Muscle of leg (tissue), 11 donors: ENCODE measurements around the gene PLGRKT. TPM values are rescaled to one million over a fixed set of nuclear protein-coding genes. Genes with fewer than 3 reads are reported as not detected.

Experiments
- DNase-seq: peaks from one replicate; pipeline ENCODE4 v3.0.0; 2013
- H3K27ac ChIP-seq: one replicate; pipeline ENCODE4 v1.5.1; 2013; ENCODE audit warnings: mild to moderate bottlenecking, low read length, control low read depth
- H3K27me3 ChIP-seq: one replicate; pipeline ENCODE4 v1.6.1; 2013; ENCODE audit warnings: low read length; ENCODE audit not compliant: control insufficient read depth, insufficient read depth
- H3K36me3 ChIP-seq: one replicate; pipeline ENCODE4 v1.6.1; 2013; ENCODE audit warnings: low read length; ENCODE audit not compliant: control insufficient read depth, insufficient read depth
- H3K4me1 ChIP-seq: one replicate; pipeline ENCODE4 v1.6.1; 2013; ENCODE audit warnings: low read length; ENCODE audit not compliant: control insufficient read depth, insufficient read depth
- H3K4me3 ChIP-seq: one replicate; pipeline ENCODE4 v1.5.1; 2013; ENCODE audit warnings: low read length, control low read depth
- H3K9me3 ChIP-seq: replicated peaks from 2 replicates; pipeline ENCODE4 v1.6.1; 2013; ENCODE audit warnings: low read depth, low read length; ENCODE audit not compliant: control insufficient read depth
- WGBS: methylation state at CpG from one replicate; pipeline ENCODE4 v1.1.5; 2013; ENCODE audit warnings: missing lambda C conversion rate; ENCODE audit not compliant: insufficient coverage; 5-methylcytosine and 5-hydroxymethylcytosine counted together
- polyA plus RNA-seq, 8 donors: library from polyadenylated mRNA; unstranded; fragments of 120-200 nt; gene quantifications; one replicate each; pipeline versions ENCODE4 v1.2.1 to v1.2.3, GENCODE V29; 2013; ENCODE audit warnings: inconsistent platforms in 1 of 8, low replicate concordance in 1 of 8; ENCODE audit not compliant: insufficient read length in 8 of 8, insufficient read depth in 1 of 8
- total RNA-seq: library from RNA; stranded (reverse); fragments of 120-200 nt; gene quantifications from one replicate; pipeline ENCODE4 v1.2.4, GENCODE V29; 2013

The PLGRKT gene
- total and polyA plus RNA-seq, 9 donors, result 27.4 to 33.7 (median 30.9) TPM

- no peak for DNase-seq
- Histone ChIP-seq H3K36me3 (no peaks in the 10 kb centered on the region), H3K9me3 (no peaks in the 10 kb centered on the region), H3K4me1 (no peaks in the 10 kb centered on the region), H3K27ac (no peak overlapping the region), H3K4me3 (no peak overlapping the region), H3K27me3 (no peaks in the 10 kb centered on the region)
- WGBS, result 74% methylated on average over 2 of the region's 5 CpGs
Measured at GRCh38 chr9:5388026-5388819, 49.5 kb downstream of the PLGRKT start.

- Histone ChIP-seq H3K9me3 (no peaks in the 10 kb centered on the region), H3K27ac (no peak overlapping the region), H3K4me1 (no peaks in the 10 kb centered on the region), H3K27me3 (no peaks in the 10 kb centered on the region), H3K36me3 (no peaks in the 10 kb centered on the region), H3K4me3 (no peak overlapping the region)
- no peak for DNase-seq
Measured at GRCh38 chr9:5384436-5384835, 53.3 kb downstream of the PLGRKT start.

- no peaks in the 10 kb centered on the region for H3K36me3 ChIP-seq
- no peak for DNase-seq
- H3K27ac ChIP-seq, result no peak overlapping the region
- no peaks in the 10 kb centered on the region for H3K9me3 ChIP-seq
- H3K27me3 ChIP-seq, result no peaks in the 10 kb centered on the region
- WGBS, result 70% methylated on average over 3 of the region's 3 CpGs
- no peak overlapping the region for H3K4me3 ChIP-seq
- no peaks in the 10 kb centered on the region for H3K4me1 ChIP-seq
Measured at GRCh38 chr9:5382479-5382878, 55.2 kb downstream of the PLGRKT start.

GRCh38 chr9:5375790-5376477 lies 61.8 kb downstream of the PLGRKT start:
- Histone ChIP-seq H3K4me1 (no peaks in the 10 kb centered on the region), H3K36me3 (no peaks in the 10 kb centered on the region), H3K4me3 (no peak overlapping the region), H3K27me3 (no peaks in the 10 kb centered on the region), H3K27ac (no peak overlapping the region), H3K9me3 (no peaks in the 10 kb centered on the region)
- DNase-seq, result no peak
- 93% methylated on average over 3 of the region's 6 CpGs for WGBS

GRCh38 chr9:5375091-5375490 lies 62.6 kb downstream of the PLGRKT start:
- Histone ChIP-seq H3K4me1 (no peaks in the 10 kb centered on the region), H3K4me3 (no peak overlapping the region), H3K9me3 (no peaks in the 10 kb centered on the region), H3K36me3 (no peaks in the 10 kb centered on the region), H3K27ac (no peak overlapping the region), H3K27me3 (no peaks in the 10 kb centered on the region)
- DNase-seq, result no peak
- WGBS, result 67% methylated on average over 1 of the region's 1 CpG

GRCh38 chr9:5364294-5365024 lies 73.3 kb downstream of the PLGRKT start:
- no peaks in the 10 kb centered on the region for H3K27me3 ChIP-seq
- no CpG with 5 or more reads among the region's 3 CpGs for WGBS

GRCh38 chr9:5361326-5362010 lies 76.3 kb downstream of the PLGRKT start:
- H3K9me3 ChIP-seq, result peaks cover 2% of the 10 kb centered on the region
- H3K27ac ChIP-seq, result peak overlapping the region; percentile 59
- no CpG with 5 or more reads among the region's 3 CpGs for WGBS
- H3K4me3 ChIP-seq, result no peak overlapping the region
- DNase-seq, result peak; percentile 67
- no peaks in the 10 kb centered on the region for H3K27me3 ChIP-seq
- peaks cover 20% of the 10 kb centered on the region for H3K4me1 ChIP-seq
- H3K36me3 ChIP-seq, result peaks cover 3% of the 10 kb centered on the region

More at GRCh38 chr9:5364294-5365024, 73.3 kb downstream of the PLGRKT start:
- Histone ChIP-seq H3K4me3 (no peak overlapping the region), H3K36me3 (no peaks in the 10 kb centered on the region), H3K9me3 (no peaks in the 10 kb centered on the region), H3K27ac (no peak overlapping the region), H3K4me1 (peaks cover 14% of the 10 kb centered on the region)
- DNase-seq, result peak; percentile 26

- peaks cover 24% of the 10 kb centered on the region for H3K4me1 ChIP-seq
- no peak overlapping the region for H3K4me3 ChIP-seq
- DNase-seq, result no peak
- peaks cover 2% of the 10 kb centered on the region for H3K9me3 ChIP-seq
- H3K27me3 ChIP-seq, result no peaks in the 10 kb centered on the region
- H3K36me3 ChIP-seq, result peaks cover 4% of the 10 kb centered on the region
- H3K27ac ChIP-seq, result no peak overlapping the region
Measured at GRCh38 chr9:5360341-5360740, 77.4 kb downstream of the PLGRKT start.

GRCh38 chr9:5357431-5358105 lies 80.2 kb downstream of the PLGRKT start:
- peaks cover 4% of the 10 kb centered on the region for H3K36me3 ChIP-seq
- no peaks in the 10 kb centered on the region for H3K27me3 ChIP-seq
- peaks cover 14% of the 10 kb centered on the region for H3K4me1 ChIP-seq
- peaks cover 2% of the 10 kb centered on the region for H3K9me3 ChIP-seq
- peak; percentile 50 for DNase-seq
- no peak overlapping the region for H3K4me3 ChIP-seq
- H3K27ac ChIP-seq, result peak overlapping the region; percentile 57
- WGBS, result no CpG with 5 or more reads among the region's 1 CpG
